ENCODE data around the gene HTRA3. TPM values are rescaled to one million over a fixed set of nuclear protein-coding genes. Genes with fewer than 3 reads are reported as not detected.

The HTRA3 gene
- total RNA-seq, 2 experiments from 2014 or later: not detected

- H4K20me1 ChIP-seq (ENCODE audit: insufficient read depth, low read length): no peaks in the 10 kb centered on the region
- no TSS peak for BruUV-seq (replicated peaks)
- H3K9me3 ChIP-seq (ENCODE audit: low read length): no peaks in the 10 kb centered on the region
- no peaks in the 10 kb centered on the region for H3K4me1 ChIP-seq (ENCODE audit: insufficient read depth, low read length, poor library complexity, severe bottlenecking)
- no peak for DNase-seq (ENCODE audit: low spot score)
- H2AFZ ChIP-seq (ENCODE audit: low read length): no peak overlapping the region
- intact Hi-C loops (cut with micrococcal nuclease; ENCODE audit: unreplicated experiment): no loop called here
- H3K4me3 ChIP-seq (ENCODE audit: low read depth, low read length, poor library complexity, severe bottlenecking): no peak overlapping the region
- TF ChIP-seq EZH2phosphoT487 (IDR thresholded peaks at IDR 0.05; ENCODE audit: borderline replicate concordance, low read depth, low read length) (no peak), CTCF (conservative IDR thresholded peaks at IDR 0.05; ENCODE audit: low read length) (no peak)
- no peaks in the 10 kb centered on the region for H3K79me2 ChIP-seq (ENCODE audit: insufficient read depth, low read depth, low read length)
- ChIA-PET CTCF (ENCODE audit: unreplicated experiment) (no interaction called here), POLR2A (no interaction called here)
- no peaks in the 10 kb centered on the region for H3K36me3 ChIP-seq (ENCODE audit: insufficient read depth, low read length)
- H3K9me2 ChIP-seq (ENCODE audit: insufficient read depth, low read length): no peaks in the 10 kb centered on the region
- H3K27ac ChIP-seq (ENCODE audit: low read depth, low read length, poor library complexity, severe bottlenecking): no peak overlapping the region
- no peak overlapping the region for H3K4me2 ChIP-seq (ENCODE audit: low read length)
Measured at GRCh38 chr4:8255698-8256441, 13.7 kb upstream of the HTRA3 start.

GRCh38 chr4:8257854-8258253 lies 11.7 kb upstream of the HTRA3 start:
- no peak for TF ChIP-seq CTCF (conservative IDR thresholded peaks at IDR 0.05; ENCODE audit: low read length)
- TF ChIP-seq EZH2phosphoT487 (IDR thresholded peaks at IDR 0.05; ENCODE audit: borderline replicate concordance, low read depth, low read length): no peak
- no peaks in the 10 kb centered on the region for H3K9me3 ChIP-seq (ENCODE audit: low read length)
- H4K20me1 ChIP-seq (ENCODE audit: insufficient read depth, low read length): no peaks in the 10 kb centered on the region
- no peak for DNase-seq (ENCODE audit: low spot score)
- H3K36me3 ChIP-seq (ENCODE audit: insufficient read depth, low read length): no peaks in the 10 kb centered on the region
- no peak overlapping the region for H3K27ac ChIP-seq (ENCODE audit: low read depth, low read length, poor library complexity, severe bottlenecking)
- H3K4me3 ChIP-seq (ENCODE audit: low read depth, low read length, poor library complexity, severe bottlenecking): no peak overlapping the region
- H3K4me1 ChIP-seq (ENCODE audit: insufficient read depth, low read length, poor library complexity, severe bottlenecking): no peaks in the 10 kb centered on the region
- ChIA-PET POLR2A (interaction anchor here (0.8 kb wide), 1 partner anchor 109 kb away, joined by 3 read pairs; no protein-coding TSS in a partner anchor), CTCF (ENCODE audit: unreplicated experiment) (no interaction called here)
- intact Hi-C loops (cut with micrococcal nuclease; ENCODE audit: unreplicated experiment): no loop called here
- H3K4me2 ChIP-seq (ENCODE audit: low read length): no peak overlapping the region
- no peaks in the 10 kb centered on the region for H3K79me2 ChIP-seq (ENCODE audit: insufficient read depth, low read depth, low read length)
- no peak overlapping the region for H2AFZ ChIP-seq (ENCODE audit: low read length)
- BruUV-seq (replicated peaks): no TSS peak
- H3K9me2 ChIP-seq (ENCODE audit: insufficient read depth, low read length): no peaks in the 10 kb centered on the region

- TF ChIP-seq EZH2phosphoT487 (IDR thresholded peaks at IDR 0.05; ENCODE audit: borderline replicate concordance, low read depth, low read length) (no peak), CTCF (conservative IDR thresholded peaks at IDR 0.05; ENCODE audit: low read length) (no peak)
- Histone ChIP-seq H3K36me3 (ENCODE audit: insufficient read depth, low read length) (no peaks in the 10 kb centered on the region), H3K4me2 (ENCODE audit: low read length) (no peak overlapping the region), H4K20me1 (ENCODE audit: insufficient read depth, low read length) (no peaks in the 10 kb centered on the region), H3K9me3 (ENCODE audit: low read length) (no peaks in the 10 kb centered on the region), H3K4me1 (ENCODE audit: insufficient read depth, low read length, poor library complexity, severe bottlenecking) (no peaks in the 10 kb centered on the region), H3K27ac (ENCODE audit: low read depth, low read length, poor library complexity, severe bottlenecking) (no peak overlapping the region), H2AFZ (ENCODE audit: low read length) (no peak overlapping the region), H3K79me2 (ENCODE audit: insufficient read depth, low read depth, low read length) (no peaks in the 10 kb centered on the region), H3K4me3 (ENCODE audit: low read depth, low read length, poor library complexity, severe bottlenecking) (no peak overlapping the region), H3K9me2 (ENCODE audit: insufficient read depth, low read length) (no peaks in the 10 kb centered on the region)
- BruUV-seq (replicated peaks): no TSS peak
- DNase-seq (ENCODE audit: low spot score): no peak
- CTCF ChIA-PET (ENCODE audit: unreplicated experiment): no interaction called here
- POLR2A ChIA-PET: no interaction called here
- intact Hi-C loops (cut with micrococcal nuclease; ENCODE audit: unreplicated experiment): no loop called here
Measured at GRCh38 chr4:8258552-8259212, 10.9 kb upstream of the HTRA3 start.
